ENCODE data around the gene VPS45.
"Not testable (repeated sequence)": the region's sequence is repeated elsewhere in the genome, so short reads cannot be mapped to it uniquely, and the experiment has no call there.

VPS45 gene

GRCh38 chr1:150067184-150068108 lies at the start of gene VPS45:
Gene VPS45 (plus strand): TSS chr1:150067776. CDS start chr1:150067858, 82 bp downstream.
- peak; percentile 37 to 92 (median 85) for DNase-seq

- DNase-seq, result no peak
These were observed 49.4 kb upstream of the VPS45 start for GRCh38 chr1:150018165-150018564.

GRCh38 chr1:150020711-150021110 lies 46.9 kb upstream of the VPS45 start:
- DNase-seq, result no peak

- DNase-seq, result no peak
These were observed 46.3 kb upstream of the VPS45 start for GRCh38 chr1:150021191-150021694.

GRCh38 chr1:150022357-150022756 lies 45.2 kb upstream of the VPS45 start:
- no peak for DNase-seq

GRCh38 chr1:150024156-150024555 lies 43.4 kb upstream of the VPS45 start:
- DNase-seq, result no peak

GRCh38 chr1:150028322-150028721 lies 39.3 kb upstream of the VPS45 start:
- DNase-seq, result no peak

- no peak for DNase-seq
These were observed 33.2 kb upstream of the VPS45 start for GRCh38 chr1:150034336-150034735.

GRCh38 chr1:150049926-150050325 lies 17.6 kb upstream of the VPS45 start:
- DNase-seq, result no peak

GRCh38 chr1:150051089-150051373 lies 16.5 kb upstream of the VPS45 start:
- no peak for DNase-seq

GRCh38 chr1:150051905-150052412 lies 15.6 kb upstream of the VPS45 start:
- DNase-seq, result not testable (repeated sequence)

GRCh38 chr1:150053926-150054325 lies 13.7 kb upstream of the VPS45 start:
- no peak for DNase-seq

- DNase-seq, result not testable (repeated sequence)
These were observed 12.1 kb upstream of the VPS45 start for GRCh38 chr1:150055507-150055906.

GRCh38 chr1:150056407-150056806 lies 11.2 kb upstream of the VPS45 start:
- no peak for DNase-seq

GRCh38 chr1:150060260-150060659 lies 7.3 kb upstream of the VPS45 start:
- no peak for DNase-seq

- peak in 1 of 56 donors; percentile 1 for DNase-seq
These were observed 5.9 kb upstream of the VPS45 start for GRCh38 chr1:150061632-150062101.

GRCh38 chr1:150062113-150062512 lies 5.5 kb upstream of the VPS45 start:
- no peak for DNase-seq

GRCh38 chr1:150065184-150065871 lies 2.2 kb upstream of the VPS45 start:
- DNase-seq, result no peak

- DNase-seq, result no peak
These were observed 1.2 kb upstream of the VPS45 start for GRCh38 chr1:150066328-150066727.

- peak in 40 of 56 donors; percentile 34 to 82 (median 57) for DNase-seq
These were observed 765 bp upstream of the VPS45 start for GRCh38 chr1:150066838-150067183.

- no peak for DNase-seq
These were observed 496 bp downstream of the VPS45 start for GRCh38 chr1:150068109-150068435.

GRCh38 chr1:150069923-150070322 lies 2.3 kb downstream of the VPS45 start:
- DNase-seq, result no peak

Data from amygdala (tissue), 56 donors.